SK-N-SH (cell line): Measurements from ENCODE around the gene RFK. TPM values are rescaled to one million over a fixed set of nuclear protein-coding genes. Genes with fewer than 3 reads are reported as not detected.

Experiments used
- CTCF ChIA-PET: fragments of 300-600, 350-600 bp; formaldehyde crosslinking; extraction: SDS; loops from one replicate; lab custom pipeline; 2021; lab: Yijun Ruan, JAX
- POLR2A ChIA-PET: fragments of 350-600 bp; sonication (Branson Sonifier 250); formaldehyde crosslinking; extraction: SDS; loops from one replicate; lab custom pipeline; 2020; ENCODE audit warnings: antibody characterized with exemption, inconsistent platforms; lab: Yijun Ruan, JAX
- DNase-seq: peaks from one replicate; pipeline ENCODE4 v3.0.0; 2012
- H2AFZ ChIP-seq: fragments of 200-600 bp; sonication (generic); 2 replicates; pipeline ENCODE4 v1.8.1; 2016; ENCODE audit warnings: antibody characterized with exemption, mild to moderate bottlenecking, low read depth
- H3F3A ChIP-seq: fragments of 200-600 bp; sonication (generic); replicated peaks from 2 replicates; pipeline ENCODE3; 2016; ENCODE audit warnings: antibody characterized with exemption, mild to moderate bottlenecking; ENCODE audit not compliant: insufficient read depth
- H3K27ac ChIP-seq, 2 experiments: fragments of 200-500 bp in 1 of 2; fragments of 200-600 bp in 1 of 2; sonication (Bioruptor generic) in 1 of 2; sonication (generic), shearing (Covaris generic) in 1 of 2; 2 replicates each; pipeline versions ENCODE4 v1.5.1 to v1.6.1; 2014 to 2016; ENCODE audit warnings: low read depth in 2 of 2, inconsistent platforms in 1 of 2, low read length in 1 of 2, mild to moderate bottlenecking in 1 of 2, mixed read lengths in 1 of 2
- H3K27me3 ChIP-seq: fragments of 200-600 bp; sonication (generic), shearing (Covaris generic); 2 replicates; pipeline ENCODE4 v1.6.1; 2016; ENCODE audit warnings: mixed run types; ENCODE audit not compliant: insufficient read depth
- H3K36me3 ChIP-seq, 2 experiments: fragments of 200-500 bp in 1 of 2; fragments of 200-600 bp in 1 of 2; sonication (Bioruptor generic) in 1 of 2; sonication (generic) in 1 of 2; replicated peaks in 1 of 2; 2 replicates each; pipeline versions ENCODE3 to v1.5.1; 2014 to 2016; ENCODE audit warnings: low read length in 1 of 2, mild to moderate bottlenecking in 1 of 2; ENCODE audit not compliant: insufficient read depth in 2 of 2, control insufficient read depth in 1 of 2
- H3K4me1 ChIP-seq, 2 experiments: fragments of 200-500 bp in 1 of 2; fragments of 200-600 bp in 1 of 2; sonication (Bioruptor generic) in 1 of 2; sonication (generic), shearing (Covaris generic) in 1 of 2; 2 replicates each; pipeline versions ENCODE4 v1.5.1 to v1.6.1; 2014 to 2016; ENCODE audit warnings: low read depth in 1 of 2, low read length in 1 of 2, mixed run types in 1 of 2; ENCODE audit not compliant: insufficient read depth in 2 of 2, control insufficient read depth in 1 of 2
- H3K4me2 ChIP-seq: fragments of 200-600 bp; sonication (generic), shearing (Covaris generic); 2 replicates; pipeline ENCODE4 v1.6.1; 2017; ENCODE audit warnings: mixed run types
- H3K4me3 ChIP-seq, 2 experiments: fragments of 200-500 bp in 1 of 2; fragments of 200-600 bp in 1 of 2; sonication (Bioruptor generic) in 1 of 2; sonication (generic), shearing (Covaris generic) in 1 of 2; 2 replicates each; pipeline versions ENCODE4 v1.5.1 to v1.8.1; 2014 to 2016; ENCODE audit warnings: low read depth in 2 of 2, inconsistent platforms in 1 of 2, low read length in 1 of 2, mild to moderate bottlenecking in 1 of 2, mixed read lengths in 1 of 2, moderate library complexity in 1 of 2
- H3K79me2 ChIP-seq: fragments of 200-600 bp; sonication (generic); 2 replicates; pipeline ENCODE4 v1.8.1; 2017; ENCODE audit warnings: mild to moderate bottlenecking; ENCODE audit not compliant: insufficient read depth
- H3K9ac ChIP-seq: fragments of 200-600 bp; sonication (generic); 2 replicates; pipeline ENCODE4 v1.6.1; 2017; ENCODE audit warnings: mixed run types
- H3K9me2 ChIP-seq: fragments of 200-600 bp; sonication (generic); 2 replicates; pipeline ENCODE4 v1.6.1; 2017; ENCODE audit warnings: mixed run types
- H3K9me3 ChIP-seq: fragments of 200-600 bp; sonication (generic); 2 replicates; pipeline ENCODE4 v1.6.1; 2017; ENCODE audit warnings: mixed run types, mild to moderate bottlenecking, moderate library complexity
- H4K20me1 ChIP-seq: fragments of 200-600 bp; sonication (generic); 2 replicates; pipeline ENCODE4 v1.6.1; 2017; ENCODE audit warnings: mild to moderate bottlenecking, mixed run types; ENCODE audit not compliant: insufficient read depth
- CHD2 ChIP-seq: fragments of 150-350 bp; IDR thresholded peaks from 2 replicates; pipeline ENCODE4 v1.6.1; 2018; ENCODE audit warnings: low read length; ENCODE audit not compliant: partially characterized antibody
- FOSL2 ChIP-seq: IDR thresholded peaks from 2 replicates; pipeline ENCODE4 v1.4.0; 2012; ENCODE audit warnings: low read depth, mild to moderate bottlenecking, moderate library complexity, borderline replicate concordance
- FOXM1 ChIP-seq: IDR thresholded peaks from 2 replicates; pipeline ENCODE4 v1.4.0; 2012; ENCODE audit warnings: low read depth, mild to moderate bottlenecking
- GATA2 ChIP-seq: sonication (generic); formaldehyde crosslinking; IDR thresholded peaks from 2 replicates; pipeline ENCODE4 v1.5.0; 2020; ENCODE audit warnings: mild to moderate bottlenecking, missing genetic modification reagents
- IRF3 ChIP-seq: fragments of 150-350 bp; IDR thresholded peaks from 2 replicates; pipeline ENCODE4 v1.6.1; 2016; ENCODE audit warnings: mild to moderate bottlenecking, low read depth, low read length
- MAX ChIP-seq: IDR thresholded peaks from 2 replicates; pipeline ENCODE4 v1.4.0; 2012; ENCODE audit warnings: low read depth
- MXI1 ChIP-seq: IDR thresholded peaks from 2 replicates; pipeline ENCODE4 v1.6.1; 2012; ENCODE audit warnings: mild to moderate bottlenecking, low read depth, low read length, improper control_type of control experiment
- NFIC ChIP-seq: IDR thresholded peaks from 2 replicates; pipeline ENCODE4 v1.4.0; 2012; ENCODE audit warnings: borderline replicate concordance
- NRF1 ChIP-seq: IDR thresholded peaks from 2 replicates; pipeline ENCODE4 v1.6.1; 2012; ENCODE audit warnings: low read depth, mild to moderate bottlenecking, low read length
- PBX3 ChIP-seq: IDR thresholded peaks from 2 replicates; pipeline ENCODE4; 2012
- RCOR1 ChIP-seq: fragments of 150-350 bp; IDR thresholded peaks from 2 replicates; pipeline ENCODE4 v1.6.1; 2017; ENCODE audit warnings: antibody characterized with exemption, low read length
- RFX5 ChIP-seq: IDR thresholded peaks from 2 replicates; pipeline ENCODE4 v1.6.1; 2012; ENCODE audit warnings: mild to moderate bottlenecking, improper control_type of control experiment, low read length
- RXRA ChIP-seq: IDR thresholded peaks from 2 replicates; pipeline ENCODE4 v1.4.0; 2012; ENCODE audit warnings: low read depth, mild to moderate bottlenecking, borderline replicate concordance
- SIN3A ChIP-seq: IDR thresholded peaks from 2 replicates; pipeline ENCODE4 v1.6.1; 2012; ENCODE audit warnings: low read depth, mild to moderate bottlenecking, low read length, moderate library complexity, borderline replicate concordance
- SMC3 ChIP-seq: IDR thresholded peaks from 2 replicates; pipeline ENCODE4 v1.6.1; 2012; ENCODE audit warnings: low read depth, low read length, improper control_type of control experiment
- ZBTB33 ChIP-seq: IDR thresholded peaks from 2 replicates; pipeline ENCODE4 v1.4.0; 2012; ENCODE audit warnings: low read depth, borderline replicate concordance
- polyA plus RNA-seq, 3 experiments: library from polyadenylated mRNA; depleted of rRNA; stranded (reverse); fragments of >200 nt; gene quantifications; 2 replicates each; pipeline ENCODE4 v1.2.3, GENCODE V29; 2012
- TF ChIP-seq, protein P1 (sequence below): IDR thresholded peaks from 2 replicates; pipeline ENCODE4 v1.6.1; 2012; ENCODE audit warnings: mild to moderate bottlenecking, low read depth, low read length, moderate library complexity
- TF ChIP-seq, protein P2 (sequence below): fragments of 200-600 bp; sonication (generic); IDR thresholded peaks from 2 replicates; pipeline ENCODE4 v1.6.1; 2017; ENCODE audit warnings: antibody characterized with exemption, mild to moderate bottlenecking, moderate library complexity

RFK gene
- polyA plus RNA-seq, 1 of the 3 experiments (the other 2 are of a cell fraction), result 7.2 TPM

- Histone ChIP-seq H3K9ac (no peak overlapping the region), H3K4me2 (no peak overlapping the region), H4K20me1 (no peaks in the 10 kb centered on the region), H3F3A (no peaks in the 10 kb centered on the region), H3K4me3 (no peak overlapping the region), H2AFZ (no peak overlapping the region), H3K9me3 (no peaks in the 10 kb centered on the region), H3K79me2 (no peaks in the 10 kb centered on the region), H3K27ac (no peak overlapping the region), H3K9me2 (no peaks in the 10 kb centered on the region), H3K27me3 (no peaks in the 10 kb centered on the region; the same call in 1 of the 2 replicates), H3K4me1 (no peaks in the 10 kb centered on the region), H3K36me3 (no peaks in the 10 kb centered on the region)
- ChIA-PET CTCF (no interaction called here), POLR2A (no interaction called here)
- no peak for TF ChIP-seq MAX
- TF ChIP-seq MXI1, result no peak
- no peak for TF ChIP-seq SMC3
- TF ChIP-seq SIN3A, result no peak
- TF ChIP-seq IRF3, result no peak
- TF ChIP-seq, protein P1, sequence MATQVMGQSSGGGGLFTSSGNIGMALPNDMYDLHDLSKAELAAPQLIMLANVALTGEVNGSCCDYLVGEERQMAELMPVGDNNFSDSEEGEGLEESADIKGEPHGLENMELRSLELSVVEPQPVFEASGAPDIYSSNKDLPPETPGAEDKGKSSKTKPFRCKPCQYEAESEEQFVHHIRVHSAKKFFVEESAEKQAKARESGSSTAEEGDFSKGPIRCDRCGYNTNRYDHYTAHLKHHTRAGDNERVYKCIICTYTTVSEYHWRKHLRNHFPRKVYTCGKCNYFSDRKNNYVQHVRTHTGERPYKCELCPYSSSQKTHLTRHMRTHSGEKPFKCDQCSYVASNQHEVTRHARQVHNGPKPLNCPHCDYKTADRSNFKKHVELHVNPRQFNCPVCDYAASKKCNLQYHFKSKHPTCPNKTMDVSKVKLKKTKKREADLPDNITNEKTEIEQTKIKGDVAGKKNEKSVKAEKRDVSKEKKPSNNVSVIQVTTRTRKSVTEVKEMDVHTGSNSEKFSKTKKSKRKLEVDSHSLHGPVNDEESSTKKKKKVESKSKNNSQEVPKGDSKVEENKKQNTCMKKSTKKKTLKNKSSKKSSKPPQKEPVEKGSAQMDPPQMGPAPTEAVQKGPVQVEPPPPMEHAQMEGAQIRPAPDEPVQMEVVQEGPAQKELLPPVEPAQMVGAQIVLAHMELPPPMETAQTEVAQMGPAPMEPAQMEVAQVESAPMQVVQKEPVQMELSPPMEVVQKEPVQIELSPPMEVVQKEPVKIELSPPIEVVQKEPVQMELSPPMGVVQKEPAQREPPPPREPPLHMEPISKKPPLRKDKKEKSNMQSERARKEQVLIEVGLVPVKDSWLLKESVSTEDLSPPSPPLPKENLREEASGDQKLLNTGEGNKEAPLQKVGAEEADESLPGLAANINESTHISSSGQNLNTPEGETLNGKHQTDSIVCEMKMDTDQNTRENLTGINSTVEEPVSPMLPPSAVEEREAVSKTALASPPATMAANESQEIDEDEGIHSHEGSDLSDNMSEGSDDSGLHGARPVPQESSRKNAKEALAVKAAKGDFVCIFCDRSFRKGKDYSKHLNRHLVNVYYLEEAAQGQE, result no peak
- no peak for TF ChIP-seq NFIC
- TF ChIP-seq, protein P2, sequence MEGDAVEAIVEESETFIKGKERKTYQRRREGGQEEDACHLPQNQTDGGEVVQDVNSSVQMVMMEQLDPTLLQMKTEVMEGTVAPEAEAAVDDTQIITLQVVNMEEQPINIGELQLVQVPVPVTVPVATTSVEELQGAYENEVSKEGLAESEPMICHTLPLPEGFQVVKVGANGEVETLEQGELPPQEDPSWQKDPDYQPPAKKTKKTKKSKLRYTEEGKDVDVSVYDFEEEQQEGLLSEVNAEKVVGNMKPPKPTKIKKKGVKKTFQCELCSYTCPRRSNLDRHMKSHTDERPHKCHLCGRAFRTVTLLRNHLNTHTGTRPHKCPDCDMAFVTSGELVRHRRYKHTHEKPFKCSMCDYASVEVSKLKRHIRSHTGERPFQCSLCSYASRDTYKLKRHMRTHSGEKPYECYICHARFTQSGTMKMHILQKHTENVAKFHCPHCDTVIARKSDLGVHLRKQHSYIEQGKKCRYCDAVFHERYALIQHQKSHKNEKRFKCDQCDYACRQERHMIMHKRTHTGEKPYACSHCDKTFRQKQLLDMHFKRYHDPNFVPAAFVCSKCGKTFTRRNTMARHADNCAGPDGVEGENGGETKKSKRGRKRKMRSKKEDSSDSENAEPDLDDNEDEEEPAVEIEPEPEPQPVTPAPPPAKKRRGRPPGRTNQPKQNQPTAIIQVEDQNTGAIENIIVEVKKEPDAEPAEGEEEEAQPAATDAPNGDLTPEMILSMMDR, result no peak
- no peak for TF ChIP-seq CHD2
- TF ChIP-seq NRF1, result no peak
- no peak for TF ChIP-seq RFX5
- no peak for TF ChIP-seq RCOR1
- TF ChIP-seq GATA2 (CRISPR knock-in tag), result no peak
- no peak for TF ChIP-seq FOSL2
- TF ChIP-seq ZBTB33, result no peak
- TF ChIP-seq RXRA, result no peak
- no peak for TF ChIP-seq PBX3
- TF ChIP-seq FOXM1, result no peak
- no peak for DNase-seq
Observed at GRCh38 chr9:76415731-76416130, 21.5 kb upstream of the RFK start.
